Measurements from ENCODE around the gene IGSF3. TPM values are rescaled to one million over a fixed set of nuclear protein-coding genes. Genes with fewer than 3 reads are reported as not detected.

IGSF3 gene
- total RNA-seq, 2 experiments from 2014 or later, result 0.03 to 0.91 TPM

DNA sequence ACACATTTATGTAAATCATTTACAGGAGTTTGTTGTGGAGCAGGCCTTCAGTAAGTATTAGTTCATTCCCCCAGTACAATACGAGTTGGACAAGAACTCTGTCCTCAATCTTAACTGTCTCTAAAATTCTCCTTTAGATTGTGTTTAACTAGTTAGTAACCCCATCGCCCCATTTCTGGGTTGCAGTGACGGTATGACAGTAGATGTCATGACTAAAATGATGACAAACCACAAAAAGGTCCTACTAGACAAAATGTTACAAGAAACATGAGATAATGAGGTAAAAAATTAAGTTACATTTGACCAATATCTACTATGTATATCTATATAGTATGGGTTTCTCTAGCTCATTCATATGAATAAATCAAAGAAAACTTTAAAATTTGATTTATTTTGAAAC is 137.9 kb downstream of the IGSF3 start:
- Mint-ChIP-seq H3K9me3 (ENCODE audit: low read depth) (peaks cover 13% of the 10 kb centered on the region), H3K36me3 (peaks cover 78% of the 10 kb centered on the region), H3K27me3 (no peaks in the 10 kb centered on the region), H3K4me3 (no peak overlapping the region), H3K27ac (no peak overlapping the region), H3K4me1 (peaks cover 17% of the 10 kb centered on the region)
- no peak for ATAC-seq
- DNase-seq, result no peak
- CTCF ChIA-PET, result interaction anchor here (0.7 kb wide), 1 partner anchor 44 kb away, joined by 3 read pairs; no protein-coding TSS in a partner anchor

DNA sequence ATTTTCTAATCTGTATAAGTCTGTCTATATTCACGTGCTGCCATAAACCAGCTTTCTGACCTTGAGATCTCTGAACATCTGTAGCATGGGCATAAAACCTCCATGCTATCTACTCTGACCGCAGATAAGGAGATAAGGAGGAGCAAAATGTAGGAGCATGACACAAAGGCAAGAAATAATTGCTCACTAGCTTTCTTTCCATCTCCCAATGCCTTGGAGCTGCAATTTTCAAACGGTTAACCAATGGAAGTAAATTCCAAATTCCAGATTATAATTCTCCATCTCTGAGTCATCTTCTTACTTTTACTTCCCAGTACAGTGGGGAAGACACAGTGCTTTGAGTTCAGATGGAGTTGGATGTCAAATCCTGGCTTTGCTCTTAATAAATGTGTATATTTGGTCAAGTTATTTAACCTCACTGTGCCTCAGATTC is 138.3 kb downstream of the IGSF3 start:
- DNase-seq (no peak), ATAC-seq (no peak)
- Mint-ChIP-seq H3K4me1 (peaks cover 17% of the 10 kb centered on the region), H3K27ac (no peak overlapping the region), H3K4me3 (no peak overlapping the region), H3K27me3 (no peaks in the 10 kb centered on the region), H3K36me3 (peaks cover 78% of the 10 kb centered on the region), H3K9me3 (ENCODE audit: low read depth) (peaks cover 13% of the 10 kb centered on the region)
- CTCF ChIA-PET, result interaction anchor here (0.7 kb wide), 1 partner anchor 44 kb away, joined by 3 read pairs; no protein-coding TSS in a partner anchor

- Mint-ChIP-seq H3K27ac (no peak overlapping the region), H3K4me3 (no peak overlapping the region), H3K4me1 (peaks cover 13% of the 10 kb centered on the region), H3K36me3 (peaks cover 75% of the 10 kb centered on the region), H3K27me3 (no peaks in the 10 kb centered on the region), H3K9me3 (ENCODE audit: low read depth) (peaks cover 13% of the 10 kb centered on the region)
- ATAC-seq (no peak), DNase-seq (no peak)
- CTCF ChIA-PET, result interaction anchor here (0.6 kb wide), 1 partner anchor 355 kb away, joined by 3 read pairs; no protein-coding TSS in a partner anchor
These were observed 139.0 kb downstream of the IGSF3 start for GRCh38 chr1:116528329-116529083.

GRCh38 chr1:116525440-116525839 is 142.1 kb downstream of the IGSF3 start:
- peaks cover 72% of the 10 kb centered on the region for H3K36me3 Mint-ChIP-seq

More at GRCh38 chr1:116525440-116525839, 142.1 kb downstream of the IGSF3 start:
- H3K9me3 Mint-ChIP-seq (ENCODE audit: low read depth), result peaks cover 13% of the 10 kb centered on the region
- H3K4me1 Mint-ChIP-seq, result peaks cover 1% of the 10 kb centered on the region
- no peak overlapping the region for H3K27ac Mint-ChIP-seq
- no peak for ATAC-seq
- no peak for DNase-seq
- no peaks in the 10 kb centered on the region for H3K27me3 Mint-ChIP-seq
- H3K4me3 Mint-ChIP-seq, result no peak overlapping the region
- CTCF ChIA-PET, result no interaction called here

Small RNA genes lying within 50 kb of the gene (microRNA-seq; reads per million reads assigned to microRNA genes)
- gene MIR320B1, result not detected
- not detected for gene MIR548AC

Other genes starting within 250 kb of the IGSF3 start
- 10 to 100 TPM; 54.0 to 56.9 TPM for gene CD58, start 96.7 kb downstream of the IGSF3 start, total RNA-seq
- gene CD2, start 86.7 kb upstream of the IGSF3 start, total RNA-seq, result 100 to 1,000 TPM; 278 to 444 TPM
- 1 to 10 TPM in 1 of 2 experiments, under 1 TPM in 1; 0.38 to 4.6 TPM for gene PTGFRN, start 242.2 kb upstream of the IGSF3 start, total RNA-seq